ENCODE measurements around the gene PDCD2L. TPM values are rescaled to one million over a fixed set of nuclear protein-coding genes. Genes with fewer than 3 reads are reported as not detected.

Gene PDCD2L
- total RNA-seq, 4 donors from 2014 or later: 6.1 to 12.8 (median 9.2) TPM

DNA sequence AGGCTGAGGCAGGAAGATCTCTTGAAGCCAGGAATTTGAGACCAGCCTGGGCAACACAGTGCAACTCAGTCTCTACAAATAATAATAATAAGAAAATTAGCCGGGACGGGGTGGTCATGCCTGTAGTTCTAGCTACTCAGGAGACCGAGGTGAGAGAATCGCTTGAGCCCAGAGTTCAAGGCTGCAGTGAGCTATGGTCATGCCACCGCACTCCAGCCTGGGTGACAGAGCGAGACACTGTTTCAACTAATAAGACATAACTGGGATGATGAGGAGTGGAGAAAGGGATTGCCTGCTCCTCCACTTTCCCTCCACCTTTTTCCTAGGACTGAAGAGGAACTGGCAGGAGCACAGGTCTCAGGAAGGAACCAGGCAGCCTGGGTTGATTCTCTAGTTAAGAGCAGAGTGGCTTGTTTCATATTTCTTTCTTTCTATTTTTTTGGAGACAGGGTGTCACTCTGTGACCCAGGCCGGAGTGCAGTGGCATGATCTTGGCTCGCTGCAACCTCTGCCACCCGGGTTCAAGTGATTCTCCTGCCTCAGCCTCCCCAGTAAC lies 43.8 kb upstream of the PDCD2L start:
- ATAC-seq (ENCODE audit: low FRiP score) (no peak), DNase-seq (ENCODE audit: low spot score) (no peak)
- TF ChIP-seq, protein P1, sequence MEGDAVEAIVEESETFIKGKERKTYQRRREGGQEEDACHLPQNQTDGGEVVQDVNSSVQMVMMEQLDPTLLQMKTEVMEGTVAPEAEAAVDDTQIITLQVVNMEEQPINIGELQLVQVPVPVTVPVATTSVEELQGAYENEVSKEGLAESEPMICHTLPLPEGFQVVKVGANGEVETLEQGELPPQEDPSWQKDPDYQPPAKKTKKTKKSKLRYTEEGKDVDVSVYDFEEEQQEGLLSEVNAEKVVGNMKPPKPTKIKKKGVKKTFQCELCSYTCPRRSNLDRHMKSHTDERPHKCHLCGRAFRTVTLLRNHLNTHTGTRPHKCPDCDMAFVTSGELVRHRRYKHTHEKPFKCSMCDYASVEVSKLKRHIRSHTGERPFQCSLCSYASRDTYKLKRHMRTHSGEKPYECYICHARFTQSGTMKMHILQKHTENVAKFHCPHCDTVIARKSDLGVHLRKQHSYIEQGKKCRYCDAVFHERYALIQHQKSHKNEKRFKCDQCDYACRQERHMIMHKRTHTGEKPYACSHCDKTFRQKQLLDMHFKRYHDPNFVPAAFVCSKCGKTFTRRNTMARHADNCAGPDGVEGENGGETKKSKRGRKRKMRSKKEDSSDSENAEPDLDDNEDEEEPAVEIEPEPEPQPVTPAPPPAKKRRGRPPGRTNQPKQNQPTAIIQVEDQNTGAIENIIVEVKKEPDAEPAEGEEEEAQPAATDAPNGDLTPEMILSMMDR (IDR thresholded peaks at IDR 0.05): no peak

DNA sequence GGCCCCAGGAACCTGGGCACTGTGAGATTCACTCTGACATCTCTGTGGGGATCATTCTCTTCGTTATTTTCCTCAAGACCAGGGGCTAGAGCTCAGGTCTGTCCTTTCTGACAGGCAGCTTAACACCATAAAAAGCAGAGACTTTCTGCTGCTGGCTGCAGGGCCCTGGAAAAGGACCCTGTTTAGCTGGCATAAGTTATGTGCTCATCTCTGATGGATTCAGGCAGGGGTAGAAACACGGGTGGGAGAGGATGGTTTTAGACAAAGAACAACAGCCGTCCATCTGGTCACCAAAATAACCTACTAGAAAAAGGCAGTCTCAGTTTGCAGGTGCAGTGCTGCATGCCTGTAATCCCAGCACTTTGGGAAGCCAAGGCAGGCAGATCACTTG lies 41.5 kb upstream of the PDCD2L start:
- ATAC-seq (ENCODE audit: low FRiP score) (no peak), DNase-seq (ENCODE audit: low spot score) (no peak)
- TF ChIP-seq, protein P1 (IDR thresholded peaks at IDR 0.05): no peak

DNA sequence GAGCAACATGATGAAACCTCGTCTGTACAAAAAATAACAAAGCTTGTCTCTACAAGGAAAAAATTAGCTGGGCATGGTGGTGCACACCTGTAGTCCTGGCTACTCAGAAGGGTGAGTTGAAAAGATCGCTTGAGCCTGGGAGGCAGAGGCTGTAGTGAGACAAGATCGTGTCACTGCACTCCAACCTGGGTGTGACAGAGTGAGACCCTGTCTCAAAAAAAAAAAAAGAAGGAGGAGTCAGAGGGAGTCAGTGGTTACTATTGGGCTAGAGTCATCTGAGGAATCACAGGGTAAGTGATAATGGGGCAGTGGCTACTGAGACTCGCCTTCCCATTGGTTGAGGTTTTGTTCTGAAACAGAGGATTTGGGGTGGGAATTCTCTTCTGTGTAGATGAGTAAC lies 41.1 kb upstream of the PDCD2L start:
- ATAC-seq (ENCODE audit: low FRiP score) (no peak), DNase-seq (ENCODE audit: low spot score) (no peak)
- TF ChIP-seq, protein P1 (IDR thresholded peaks at IDR 0.05): no peak

DNA sequence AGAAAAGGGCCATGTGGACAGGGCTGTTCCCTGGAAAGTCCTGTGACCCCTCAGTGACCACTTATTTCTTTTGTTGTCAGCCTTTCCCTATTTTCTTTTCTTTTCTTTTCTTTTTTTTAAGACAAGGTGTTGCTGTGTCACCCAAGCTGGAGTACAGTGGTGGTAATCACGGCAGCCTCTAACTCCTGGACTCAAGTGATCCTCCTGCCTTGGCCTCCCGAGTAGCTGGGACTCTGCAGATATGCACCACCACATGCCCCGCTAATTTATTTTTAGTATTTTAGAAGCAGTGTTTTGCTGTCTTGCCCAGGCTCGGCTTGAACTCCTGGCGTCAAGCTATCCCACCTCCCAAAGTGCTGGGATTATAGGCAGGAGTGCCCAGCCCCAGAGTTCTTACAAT lies 40.3 kb upstream of the PDCD2L start:
- TF ChIP-seq, protein P1 (IDR thresholded peaks at IDR 0.05): no peak
- no peak for DNase-seq (ENCODE audit: low spot score)
- no peak for ATAC-seq (ENCODE audit: low FRiP score)

DNA sequence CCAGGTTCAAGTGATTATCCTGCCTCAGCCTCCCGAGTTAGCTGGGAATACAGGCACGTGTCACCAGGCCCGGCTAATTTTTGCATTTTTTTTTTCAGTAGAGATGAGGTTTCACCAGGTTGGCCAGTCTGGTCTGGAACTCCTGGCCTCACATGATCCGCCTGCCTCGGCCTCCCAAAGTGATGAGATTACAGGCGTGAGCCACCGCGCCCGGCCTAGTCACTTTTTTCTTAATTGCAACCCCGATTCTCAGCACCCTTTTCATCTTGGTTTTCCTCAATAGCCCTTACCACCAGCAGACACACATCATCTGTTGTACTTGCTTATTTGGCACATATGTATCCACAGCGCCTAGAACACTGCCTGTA lies 39.8 kb upstream of the PDCD2L start:
- TF ChIP-seq, protein P1 (IDR thresholded peaks at IDR 0.05): no peak
- ATAC-seq (ENCODE audit: low FRiP score) (no peak), DNase-seq (ENCODE audit: low spot score) (no peak)

DNA sequence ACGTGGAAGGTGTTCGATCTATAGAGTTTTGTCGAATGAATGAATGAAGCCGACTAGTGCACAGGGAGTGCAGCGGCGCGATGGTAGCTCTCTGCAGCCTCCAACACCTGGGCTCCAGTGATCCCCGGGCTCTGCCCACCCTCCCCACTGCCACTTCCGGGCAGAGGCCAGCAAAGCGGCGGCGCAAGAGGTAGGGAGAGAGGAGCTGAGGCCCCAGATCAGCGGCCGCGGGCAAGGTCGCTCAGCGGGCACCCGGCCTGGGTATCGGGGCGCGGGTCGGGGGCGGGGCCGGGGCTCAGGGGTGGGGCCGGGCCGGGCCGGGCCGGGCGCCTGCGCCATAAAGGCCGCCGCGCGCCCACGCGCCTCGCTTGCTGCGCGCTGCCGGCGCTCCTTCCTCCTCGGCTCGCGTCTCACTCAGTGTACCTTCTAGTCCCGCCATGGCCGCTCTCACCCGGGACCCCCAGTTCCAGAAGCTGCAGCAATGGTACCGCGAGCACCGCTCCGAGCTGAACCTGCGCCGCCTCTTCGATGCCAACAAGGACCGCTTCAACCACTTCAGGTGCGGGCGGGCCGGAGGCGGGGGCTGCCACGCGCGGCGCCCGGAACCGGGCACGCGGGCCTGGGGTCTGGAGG lies 39.3 kb upstream of the PDCD2L start, which contains the start of gene GPI:
Gene GPI (plus strand): TSS at position 367 of the 633 bp plus-strand sequence. CDS start 71 bp downstream, at position 438.
- DNase-seq (ENCODE audit: low spot score) (no peak), ATAC-seq (ENCODE audit: low FRiP score) (peak; percentile 69)
- TF ChIP-seq, protein P1 (IDR thresholded peaks at IDR 0.05): no peak
